Measurements from ENCODE around the gene TRIM63.

TRIM63 gene

GRCh38 chr1:26012864-26013263 lies 54.6 kb downstream of the TRIM63 start:
- H3K27ac ChIP-seq (ENCODE audit: low read depth, low read length), result no peak overlapping the region
- no peaks in the 10 kb centered on the region for H3K4me1 ChIP-seq (ENCODE audit: control insufficient read depth, insufficient read depth, low read length)
- H3K36me3 ChIP-seq (ENCODE audit: control insufficient read depth, insufficient read depth, low read length), result no peaks in the 10 kb centered on the region
- no peak overlapping the region for H3K4me3 ChIP-seq (ENCODE audit: low read length)
- H3K27me3 ChIP-seq (ENCODE audit: control insufficient read depth, insufficient read depth, low read length), result no peaks in the 10 kb centered on the region
- no peak overlapping the region for H3K9ac ChIP-seq (ENCODE audit: low read length)

GRCh38 chr1:26010825-26011224 lies 56.6 kb downstream of the TRIM63 start:
- no peaks in the 10 kb centered on the region for H3K4me1 ChIP-seq (ENCODE audit: control insufficient read depth, insufficient read depth, low read length)
- H3K36me3 ChIP-seq (ENCODE audit: control insufficient read depth, insufficient read depth, low read length), result no peaks in the 10 kb centered on the region
- H3K27ac ChIP-seq (ENCODE audit: low read depth, low read length), result no peak overlapping the region
- H3K4me3 ChIP-seq (ENCODE audit: low read length), result no peak overlapping the region
- no peaks in the 10 kb centered on the region for H3K27me3 ChIP-seq (ENCODE audit: control insufficient read depth, insufficient read depth, low read length)
- no peak overlapping the region for H3K9ac ChIP-seq (ENCODE audit: low read length)

GRCh38 chr1:26009796-26010447 lies 57.5 kb downstream of the TRIM63 start:
- no peak overlapping the region for H3K27ac ChIP-seq (ENCODE audit: low read depth, low read length)
- H3K4me3 ChIP-seq (ENCODE audit: low read length), result no peak overlapping the region
- no peaks in the 10 kb centered on the region for H3K36me3 ChIP-seq (ENCODE audit: control insufficient read depth, insufficient read depth, low read length)
- no peak overlapping the region for H3K9ac ChIP-seq (ENCODE audit: low read length)
- H3K27me3 ChIP-seq (ENCODE audit: control insufficient read depth, insufficient read depth, low read length), result no peaks in the 10 kb centered on the region
- H3K4me1 ChIP-seq (ENCODE audit: control insufficient read depth, insufficient read depth, low read length), result no peaks in the 10 kb centered on the region

- H3K27me3 ChIP-seq (ENCODE audit: control insufficient read depth, insufficient read depth, low read length), result no peaks in the 10 kb centered on the region
These were observed 60.7 kb downstream of the TRIM63 start for GRCh38 chr1:26006710-26007109.

GRCh38 chr1:26005434-26006105 lies 61.9 kb downstream of the TRIM63 start:
- H3K27me3 ChIP-seq (ENCODE audit: control insufficient read depth, insufficient read depth, low read length), result no peaks in the 10 kb centered on the region
- H3K27ac ChIP-seq (ENCODE audit: low read depth, low read length), result no peak overlapping the region
- H3K4me1 ChIP-seq (ENCODE audit: control insufficient read depth, insufficient read depth, low read length), result no peaks in the 10 kb centered on the region
- H3K9ac ChIP-seq (ENCODE audit: low read length), result no peak overlapping the region
- no peaks in the 10 kb centered on the region for H3K36me3 ChIP-seq (ENCODE audit: control insufficient read depth, insufficient read depth, low read length)
- no peak overlapping the region for H3K4me3 ChIP-seq (ENCODE audit: low read length)

More at GRCh38 chr1:26006710-26007109, 60.7 kb downstream of the TRIM63 start:
- no peaks in the 10 kb centered on the region for H3K4me1 ChIP-seq (ENCODE audit: control insufficient read depth, insufficient read depth, low read length)
- H3K27ac ChIP-seq (ENCODE audit: low read depth, low read length), result no peak overlapping the region
- H3K9ac ChIP-seq (ENCODE audit: low read length), result no peak overlapping the region
- H3K36me3 ChIP-seq (ENCODE audit: control insufficient read depth, insufficient read depth, low read length), result no peaks in the 10 kb centered on the region
- no peak overlapping the region for H3K4me3 ChIP-seq (ENCODE audit: low read length)

GRCh38 chr1:26003756-26004155 lies 63.7 kb downstream of the TRIM63 start:
- Histone ChIP-seq H3K27ac (ENCODE audit: low read depth, low read length) (no peak overlapping the region), H3K9ac (ENCODE audit: low read length) (no peak overlapping the region), H3K4me3 (ENCODE audit: low read length) (no peak overlapping the region), H3K4me1 (ENCODE audit: control insufficient read depth, insufficient read depth, low read length) (no peaks in the 10 kb centered on the region), H3K27me3 (ENCODE audit: control insufficient read depth, insufficient read depth, low read length) (no peaks in the 10 kb centered on the region), H3K36me3 (ENCODE audit: control insufficient read depth, insufficient read depth, low read length) (no peaks in the 10 kb centered on the region)

GRCh38 chr1:26003262-26003661 lies 64.2 kb downstream of the TRIM63 start:
- H3K4me1 ChIP-seq (ENCODE audit: control insufficient read depth, insufficient read depth, low read length), result peaks cover 4% of the 10 kb centered on the region
- no peaks in the 10 kb centered on the region for H3K27me3 ChIP-seq (ENCODE audit: control insufficient read depth, insufficient read depth, low read length)
- no peak overlapping the region for H3K4me3 ChIP-seq (ENCODE audit: low read length)
- no peak overlapping the region for H3K27ac ChIP-seq (ENCODE audit: low read depth, low read length)
- no peak overlapping the region for H3K9ac ChIP-seq (ENCODE audit: low read length)
- no peaks in the 10 kb centered on the region for H3K36me3 ChIP-seq (ENCODE audit: control insufficient read depth, insufficient read depth, low read length)
